Measurements from ENCODE around the gene SMIM13.
"Not testable (repeated sequence)": the region's sequence is repeated elsewhere in the genome, so short reads cannot be mapped to it uniquely, and the experiment has no call there.

The SMIM13 gene

DNA sequence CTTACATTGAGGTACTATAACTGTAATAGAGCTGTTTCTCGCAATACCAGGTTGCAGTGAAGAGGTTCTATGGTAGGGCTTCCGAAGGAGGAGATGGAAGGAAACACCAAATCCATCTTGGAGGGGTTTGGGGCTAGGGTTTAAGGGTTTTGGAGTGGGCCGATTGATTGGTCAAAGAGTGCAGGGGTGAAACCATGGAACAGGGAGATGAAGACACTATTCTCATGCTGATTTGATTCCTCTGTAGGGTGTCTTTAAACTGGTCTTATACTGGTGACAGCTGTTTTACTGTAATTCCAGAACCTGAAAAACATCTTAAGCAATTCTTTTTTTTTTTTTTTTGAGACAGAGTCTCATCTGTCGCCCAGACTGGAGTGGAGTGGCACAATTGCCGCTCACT lies 7.8 kb downstream of the SMIM13 start:
- Histone ChIP-seq H3K36me3 (ENCODE audit: insufficient read depth, low read depth, low read length) (no peaks in the 10 kb centered on the region), H3K9me3 (ENCODE audit: insufficient read depth, low read depth, low read length) (no peaks in the 10 kb centered on the region), H3K9ac (ENCODE audit: low read depth, low read length) (no peak overlapping the region)

DNA sequence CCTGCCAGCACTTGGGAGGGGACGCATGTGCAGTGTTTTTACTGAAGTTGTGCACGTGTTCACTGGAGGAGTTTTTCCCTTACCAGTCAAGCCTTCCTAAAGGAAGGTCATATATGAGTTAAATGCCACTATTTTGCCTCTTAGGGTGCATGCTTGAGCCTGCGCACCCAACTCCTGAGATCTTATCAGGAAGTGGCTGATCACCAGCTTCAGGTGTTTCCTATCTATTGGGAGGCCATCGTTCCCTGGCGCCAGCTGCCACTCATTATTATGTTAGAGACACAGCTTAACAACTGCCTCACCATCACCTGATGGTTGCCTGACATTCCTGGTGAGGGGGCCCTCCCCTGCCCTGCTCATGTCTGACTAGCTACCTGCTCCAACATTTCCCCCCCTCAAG lies 9.4 kb downstream of the SMIM13 start:
- Histone ChIP-seq H3K9me3 (ENCODE audit: insufficient read depth, low read depth, low read length) (no peaks in the 10 kb centered on the region), H3K4me3 (ENCODE audit: low read length) (no peak overlapping the region), H3K36me3 (ENCODE audit: insufficient read depth, low read depth, low read length) (no peaks in the 10 kb centered on the region)

More for the DNA sequence above, 7.8 kb downstream of the SMIM13 start:
- H3K27me3 ChIP-seq (ENCODE audit: insufficient read depth, low read length), result no peaks in the 10 kb centered on the region
- H3K4me1 ChIP-seq (ENCODE audit: insufficient read depth, low read length), result peaks cover 7% of the 10 kb centered on the region; the same call in 1 of the 2 replicates
- no peak overlapping the region for H3K27ac ChIP-seq (ENCODE audit: low read length)
- H3K4me3 ChIP-seq (ENCODE audit: low read length), result no peak overlapping the region

DNA sequence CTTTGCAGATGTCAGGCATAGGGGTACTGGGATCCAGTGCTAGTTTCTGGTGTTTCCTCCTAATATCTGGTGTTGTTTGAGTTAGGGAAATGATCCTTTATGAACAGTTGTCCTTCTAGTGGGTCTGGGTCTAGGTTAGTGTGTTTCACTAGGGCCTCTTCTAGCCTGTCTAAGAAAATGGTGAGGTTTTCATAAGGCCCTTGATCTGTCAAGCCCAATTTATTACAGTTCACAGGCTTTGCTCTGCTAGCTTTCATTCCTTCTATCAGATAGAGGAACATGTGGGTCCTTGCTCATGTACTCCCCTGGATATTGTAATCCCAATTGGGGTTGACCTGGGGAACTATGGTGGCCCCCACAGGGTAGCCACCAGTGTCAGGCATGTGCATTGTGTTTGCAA lies 15.1 kb downstream of the SMIM13 start:
- no peak overlapping the region for H3K9ac ChIP-seq (ENCODE audit: low read depth, low read length)
- H3K27ac ChIP-seq (ENCODE audit: low read length), result no peak overlapping the region
- H3K27me3 ChIP-seq (ENCODE audit: insufficient read depth, low read length), result no peaks in the 10 kb centered on the region
- H3K9me3 ChIP-seq (ENCODE audit: insufficient read depth, low read depth, low read length), result no peaks in the 10 kb centered on the region
- no peaks in the 10 kb centered on the region for H3K36me3 ChIP-seq (ENCODE audit: insufficient read depth, low read depth, low read length)
- no peak overlapping the region for H3K4me3 ChIP-seq (ENCODE audit: low read length)
- H3K4me1 ChIP-seq (ENCODE audit: insufficient read depth, low read length), result peaks cover 14% of the 10 kb centered on the region

More for the DNA sequence above, 9.4 kb downstream of the SMIM13 start:
- no peak overlapping the region for H3K27ac ChIP-seq (ENCODE audit: low read length)
- H3K4me1 ChIP-seq (ENCODE audit: insufficient read depth, low read length), result peaks cover 16% of the 10 kb centered on the region
- no peaks in the 10 kb centered on the region for H3K27me3 ChIP-seq (ENCODE audit: insufficient read depth, low read length)
- H3K9ac ChIP-seq (ENCODE audit: low read depth, low read length), result no peak overlapping the region

DNA sequence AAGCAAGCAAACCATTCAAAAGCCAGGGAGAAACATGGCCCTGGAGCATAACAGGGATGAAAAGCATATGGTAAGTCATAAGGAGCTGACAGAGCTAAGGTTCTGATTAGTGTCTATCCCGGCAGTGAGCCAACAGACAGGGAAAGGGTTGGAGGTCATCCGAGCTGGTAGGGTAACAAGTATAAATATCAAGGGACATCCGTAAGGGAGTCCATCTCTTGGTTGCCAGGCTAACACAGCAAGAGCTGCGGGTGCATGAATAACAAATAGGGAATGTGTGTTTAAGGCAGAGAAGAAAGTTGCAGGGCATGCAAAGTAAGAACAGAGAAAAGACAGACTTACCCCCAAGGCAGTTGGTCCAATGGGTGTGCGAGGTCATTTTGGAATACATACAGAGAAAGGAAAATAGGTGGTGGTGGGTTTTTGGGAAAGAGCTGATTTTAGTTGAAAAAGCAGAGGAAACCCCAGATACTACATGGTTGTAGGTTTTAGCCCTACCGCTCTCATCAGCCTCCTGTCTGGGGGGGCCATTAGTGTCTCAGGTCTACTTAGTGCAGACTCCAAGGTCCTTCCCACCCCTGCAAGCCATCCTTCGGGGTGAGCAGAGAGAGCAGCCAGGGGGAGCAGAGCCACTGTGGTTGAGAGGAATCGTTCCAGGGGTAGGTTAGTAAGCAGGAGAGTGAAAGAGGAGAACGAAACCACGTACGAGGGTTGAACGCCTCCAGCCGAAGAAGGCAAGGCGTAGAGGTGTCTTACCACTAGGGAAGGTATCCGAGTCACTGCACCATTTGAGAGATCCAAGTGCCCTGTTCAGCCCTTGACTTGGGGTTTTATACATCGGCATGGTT lies 17.5 kb downstream of the SMIM13 start, which contains the start of gene ERVFRD-1:
TSS of gene ERVFRD-1 (minus strand) at position 805 of the 848 bp plus-strand sequence. CDS start 6,415 bp downstream, outside the sequence.
- no peak within 1 kb of the TSS for H3K9ac ChIP-seq (ENCODE audit: low read depth, low read length)
- no peaks in the 10 kb centered on the region for H3K9me3 ChIP-seq (ENCODE audit: insufficient read depth, low read depth, low read length)
- H3K4me3 ChIP-seq (ENCODE audit: low read length), result no peak within 1 kb of the TSS
- H3K27ac ChIP-seq (ENCODE audit: low read length), result no peak within 1 kb of the TSS
- no peaks in the 10 kb centered on the region for H3K36me3 ChIP-seq (ENCODE audit: insufficient read depth, low read depth, low read length)
- H3K4me1 ChIP-seq (ENCODE audit: insufficient read depth, low read length), result peaks cover 14% of the 10 kb centered on the region
- H3K27me3 ChIP-seq (ENCODE audit: insufficient read depth, low read length), result no peaks in the 10 kb centered on the region

DNA sequence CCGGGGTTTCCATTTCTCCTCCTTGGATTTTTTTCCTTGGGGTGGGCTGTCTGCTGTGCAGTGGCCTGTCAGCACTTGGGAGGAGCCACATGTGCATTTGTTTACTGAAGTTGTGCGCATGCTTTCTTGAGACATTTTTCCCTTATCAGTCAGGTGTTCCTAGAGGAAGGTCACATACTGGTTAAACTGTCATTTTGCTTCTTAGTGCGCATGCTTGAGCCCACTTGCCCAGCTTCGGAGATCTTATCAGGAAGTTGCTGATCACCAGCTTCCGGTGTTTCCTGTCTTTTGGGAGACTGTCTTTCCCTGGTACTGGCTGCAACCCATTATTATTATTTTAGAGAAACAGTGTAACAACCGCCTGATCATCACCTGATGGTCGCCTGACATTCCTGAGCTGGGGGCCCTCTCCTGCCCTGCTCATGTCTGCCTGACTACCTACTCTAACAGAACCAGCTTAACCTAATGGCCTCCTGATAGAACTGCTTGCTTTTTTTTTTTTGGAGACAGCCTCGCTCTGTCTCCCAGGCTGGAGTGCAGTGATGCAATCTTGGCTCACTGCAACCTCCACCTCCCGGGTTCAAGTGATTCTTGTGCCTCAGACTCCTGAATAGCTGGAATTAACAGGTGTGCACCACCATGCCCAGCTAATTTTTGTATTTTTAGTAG lies 18.3 kb downstream of the SMIM13 start:
- H3K4me3 ChIP-seq (ENCODE audit: low read length), result no peak overlapping the region
- H3K27me3 ChIP-seq (ENCODE audit: insufficient read depth, low read length), result no peaks in the 10 kb centered on the region
- no peak overlapping the region for H3K9ac ChIP-seq (ENCODE audit: low read depth, low read length)
- no peaks in the 10 kb centered on the region for H3K9me3 ChIP-seq (ENCODE audit: insufficient read depth, low read depth, low read length)
- H3K36me3 ChIP-seq (ENCODE audit: insufficient read depth, low read depth, low read length), result no peaks in the 10 kb centered on the region
- H3K27ac ChIP-seq (ENCODE audit: low read length), result no peak overlapping the region
- H3K4me1 ChIP-seq (ENCODE audit: insufficient read depth, low read length), result peaks cover 12% of the 10 kb centered on the region

DNA sequence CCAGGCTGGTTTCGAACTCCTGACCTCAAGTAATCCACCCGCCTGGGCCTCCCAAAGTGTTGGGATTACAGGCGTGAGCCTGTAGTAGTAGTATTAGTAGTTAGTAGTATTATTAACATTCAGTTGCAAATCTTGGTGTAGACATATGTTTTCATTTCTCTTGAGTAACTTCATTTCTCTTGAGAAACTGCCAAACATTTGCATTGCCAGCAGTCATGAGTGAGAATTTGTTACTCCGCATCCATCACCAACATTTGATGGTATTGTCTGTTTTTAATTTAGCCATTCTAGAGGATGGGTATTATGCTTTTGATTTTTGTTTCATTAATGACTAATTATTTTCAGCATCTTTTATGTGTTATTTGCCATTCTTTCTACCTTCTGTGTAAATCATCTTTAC lies 19.4 kb downstream of the SMIM13 start:
- H3K9me3 ChIP-seq (ENCODE audit: insufficient read depth, low read depth, low read length), result no peaks in the 10 kb centered on the region
- peaks cover 4% of the 10 kb centered on the region; the same call in 1 of the 2 replicates for H3K4me1 ChIP-seq (ENCODE audit: insufficient read depth, low read length)
- H3K4me3 ChIP-seq (ENCODE audit: low read length), result no peak overlapping the region
- no peak overlapping the region for H3K27ac ChIP-seq (ENCODE audit: low read length)
- H3K27me3 ChIP-seq (ENCODE audit: insufficient read depth, low read length), result no peaks in the 10 kb centered on the region
- no peaks in the 10 kb centered on the region for H3K36me3 ChIP-seq (ENCODE audit: insufficient read depth, low read depth, low read length)
- H3K9ac ChIP-seq (ENCODE audit: low read depth, low read length), result no peak overlapping the region

DNA sequence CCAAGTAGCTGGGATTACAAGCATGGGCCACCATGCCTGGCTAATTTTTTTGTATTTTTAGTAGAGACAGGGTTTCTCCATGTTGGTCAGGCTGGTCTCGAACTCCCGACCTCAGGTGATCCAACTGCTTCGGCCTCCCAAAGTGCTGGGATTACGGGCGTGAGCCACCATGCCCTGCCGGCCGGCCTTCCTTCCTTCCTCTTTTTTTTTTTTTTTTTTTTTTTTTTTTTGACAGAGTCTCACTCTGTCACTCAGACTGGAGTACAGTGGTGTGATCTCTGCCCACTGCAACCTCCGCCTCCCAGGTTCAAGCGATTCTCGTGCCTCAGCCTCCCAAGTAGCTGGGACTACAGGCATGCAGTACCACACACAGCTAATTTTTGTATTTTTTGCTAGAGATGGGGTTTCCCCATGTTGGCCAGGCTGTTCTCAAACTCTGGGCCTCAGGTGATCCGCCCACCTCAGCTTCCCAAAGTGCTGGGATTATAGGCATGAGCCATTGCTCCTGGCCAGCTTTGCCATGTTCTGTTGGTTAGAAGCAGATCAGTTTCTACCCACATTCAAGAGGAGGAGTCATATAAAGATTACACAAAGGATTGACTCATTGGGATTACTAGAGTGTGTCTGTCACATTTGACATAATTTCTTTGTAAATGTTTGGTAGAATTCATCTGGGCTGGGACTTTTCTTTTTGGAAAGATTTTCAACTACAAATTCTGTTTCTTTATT lies 22.3 kb downstream of the SMIM13 start:
- H3K9ac ChIP-seq (ENCODE audit: low read depth, low read length); H3K9me3 ChIP-seq (ENCODE audit: insufficient read depth, low read depth, low read length); H3K27me3 ChIP-seq (ENCODE audit: insufficient read depth, low read length); H3K4me1 ChIP-seq (ENCODE audit: insufficient read depth, low read length); H3K4me3 ChIP-seq (ENCODE audit: low read length); H3K36me3 ChIP-seq (ENCODE audit: insufficient read depth, low read depth, low read length); H3K27ac ChIP-seq (ENCODE audit: low read length): not testable (repeated sequence)

DNA sequence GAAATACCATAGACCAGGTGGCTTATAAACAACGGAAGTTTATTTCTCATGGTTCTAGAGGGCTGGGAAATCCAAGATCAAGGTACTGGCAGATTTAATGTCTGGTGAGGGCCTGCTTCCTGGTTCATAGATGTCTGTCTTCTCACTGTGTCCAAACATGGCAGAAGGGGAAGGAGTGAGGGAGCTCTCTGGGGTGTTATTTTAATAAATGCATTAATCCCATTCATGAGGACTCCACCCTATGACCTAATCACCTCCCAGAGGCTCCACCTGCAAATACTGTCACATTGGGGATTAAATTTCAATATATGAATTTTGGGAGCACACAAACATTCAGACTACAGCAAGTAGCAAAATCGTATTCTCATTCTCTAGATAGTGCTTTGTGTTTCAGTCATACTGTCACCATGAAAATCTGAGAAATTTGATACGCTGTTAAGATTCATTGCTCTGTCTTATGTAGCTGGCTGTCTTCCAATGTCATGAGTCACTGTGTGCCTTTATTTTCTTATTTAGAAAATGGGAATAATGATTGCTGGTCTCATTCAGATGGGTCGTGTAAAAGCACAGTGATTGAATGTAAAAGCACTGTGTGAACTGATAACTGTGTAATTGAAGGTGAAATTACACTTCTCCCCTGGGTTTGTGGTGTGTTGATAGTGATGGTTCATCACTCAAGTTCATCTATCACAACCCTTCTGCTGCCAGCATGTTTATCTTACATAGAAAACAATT lies 26.8 kb downstream of the SMIM13 start:
- Histone ChIP-seq H3K9me3 (ENCODE audit: insufficient read depth, low read depth, low read length) (no peaks in the 10 kb centered on the region), H3K36me3 (ENCODE audit: insufficient read depth, low read depth, low read length) (no peaks in the 10 kb centered on the region), H3K4me3 (ENCODE audit: low read length) (no peak overlapping the region), H3K27ac (ENCODE audit: low read length) (no peak overlapping the region), H3K27me3 (ENCODE audit: insufficient read depth, low read length) (no peaks in the 10 kb centered on the region), H3K9ac (ENCODE audit: low read depth, low read length) (no peak overlapping the region), H3K4me1 (ENCODE audit: insufficient read depth, low read length) (no peaks in the 10 kb centered on the region)

DNA sequence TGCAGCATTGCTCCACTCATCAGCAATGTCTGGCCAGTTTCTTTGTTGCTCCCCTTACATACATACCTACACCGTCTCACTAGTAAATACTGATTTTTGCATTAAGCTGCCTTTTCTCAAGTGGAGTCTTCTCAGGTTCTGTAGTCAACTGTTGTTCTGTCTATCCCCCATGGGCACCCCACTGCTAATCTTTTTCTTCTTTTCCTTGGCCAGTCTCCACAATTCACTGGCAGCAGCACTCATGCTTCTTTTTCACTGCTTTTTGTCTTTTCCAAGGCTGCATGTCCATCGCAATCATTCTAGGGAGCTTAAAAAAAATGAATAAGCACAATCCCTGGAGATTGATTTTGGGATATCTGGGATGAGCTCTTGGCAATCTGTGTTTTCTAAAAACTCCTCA lies 28.2 kb downstream of the SMIM13 start:
- Histone ChIP-seq H3K27ac (ENCODE audit: low read length) (no peak overlapping the region), H3K9ac (ENCODE audit: low read depth, low read length) (no peak overlapping the region), H3K4me3 (ENCODE audit: low read length) (no peak overlapping the region), H3K4me1 (ENCODE audit: insufficient read depth, low read length) (peaks cover 4% of the 10 kb centered on the region; the same call in 1 of the 2 replicates), H3K36me3 (ENCODE audit: insufficient read depth, low read depth, low read length) (no peaks in the 10 kb centered on the region), H3K9me3 (ENCODE audit: insufficient read depth, low read depth, low read length) (no peaks in the 10 kb centered on the region), H3K27me3 (ENCODE audit: insufficient read depth, low read length) (no peaks in the 10 kb centered on the region)

DNA sequence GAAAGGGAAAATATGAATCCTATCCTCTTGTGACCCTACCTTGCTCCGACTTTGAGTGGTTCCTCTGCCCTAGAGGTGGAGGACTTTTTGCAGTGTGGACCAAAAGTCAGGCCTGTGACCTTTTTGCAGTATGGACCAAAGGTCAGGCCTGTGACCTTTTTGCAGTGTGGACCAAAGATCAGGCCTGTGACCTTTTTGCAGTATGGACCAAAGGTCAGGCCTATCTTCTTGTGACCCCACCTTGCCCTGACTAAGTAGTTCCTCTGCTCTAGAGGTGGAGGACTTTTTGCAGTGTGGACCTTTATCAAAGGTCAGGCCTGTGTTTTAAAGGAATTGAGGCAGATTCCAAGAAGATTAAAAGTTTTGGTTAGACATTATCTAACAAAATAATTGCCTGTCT lies 28.7 kb downstream of the SMIM13 start:
- Histone ChIP-seq H3K4me1 (ENCODE audit: insufficient read depth, low read length) (peaks cover 8% of the 10 kb centered on the region; the same call in 1 of the 2 replicates), H3K27me3 (ENCODE audit: insufficient read depth, low read length) (no peaks in the 10 kb centered on the region), H3K27ac (ENCODE audit: low read length) (no peak overlapping the region), H3K4me3 (ENCODE audit: low read length) (no peak overlapping the region), H3K9me3 (ENCODE audit: insufficient read depth, low read depth, low read length) (no peaks in the 10 kb centered on the region), H3K9ac (ENCODE audit: low read depth, low read length) (no peak overlapping the region), H3K36me3 (ENCODE audit: insufficient read depth, low read depth, low read length) (no peaks in the 10 kb centered on the region)

DNA sequence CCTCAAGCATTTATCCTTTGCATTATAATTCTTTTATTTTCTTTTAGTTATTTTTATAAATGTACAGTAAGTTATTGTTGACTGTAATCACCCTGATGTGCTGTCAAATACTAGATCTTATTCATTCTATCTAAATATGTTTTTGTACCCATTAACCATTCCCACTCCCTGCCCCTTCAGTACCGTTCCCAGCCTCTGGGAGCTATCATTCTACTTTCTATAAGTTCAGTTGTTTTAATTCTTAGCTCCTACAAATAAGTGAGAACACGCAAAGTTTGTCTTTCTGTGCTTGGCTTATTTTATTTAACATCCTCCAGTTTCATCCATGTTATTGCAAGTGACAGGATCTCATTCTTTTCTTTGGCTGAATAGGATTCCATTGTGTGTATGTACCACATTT lies 30.3 kb downstream of the SMIM13 start:
- H3K4me1 ChIP-seq (ENCODE audit: insufficient read depth, low read length), result peaks cover 8% of the 10 kb centered on the region; the same call in 1 of the 2 replicates
- no peak overlapping the region for H3K9ac ChIP-seq (ENCODE audit: low read depth, low read length)
- H3K27me3 ChIP-seq (ENCODE audit: insufficient read depth, low read length), result no peaks in the 10 kb centered on the region
- no peak overlapping the region for H3K4me3 ChIP-seq (ENCODE audit: low read length)
- H3K9me3 ChIP-seq (ENCODE audit: insufficient read depth, low read depth, low read length), result no peaks in the 10 kb centered on the region
- H3K27ac ChIP-seq (ENCODE audit: low read length), result no peak overlapping the region
- no peaks in the 10 kb centered on the region for H3K36me3 ChIP-seq (ENCODE audit: insufficient read depth, low read depth, low read length)

Data from iPS-20b (cell line).